ENCODE measurements around the gene ZMAT5.

DNA sequence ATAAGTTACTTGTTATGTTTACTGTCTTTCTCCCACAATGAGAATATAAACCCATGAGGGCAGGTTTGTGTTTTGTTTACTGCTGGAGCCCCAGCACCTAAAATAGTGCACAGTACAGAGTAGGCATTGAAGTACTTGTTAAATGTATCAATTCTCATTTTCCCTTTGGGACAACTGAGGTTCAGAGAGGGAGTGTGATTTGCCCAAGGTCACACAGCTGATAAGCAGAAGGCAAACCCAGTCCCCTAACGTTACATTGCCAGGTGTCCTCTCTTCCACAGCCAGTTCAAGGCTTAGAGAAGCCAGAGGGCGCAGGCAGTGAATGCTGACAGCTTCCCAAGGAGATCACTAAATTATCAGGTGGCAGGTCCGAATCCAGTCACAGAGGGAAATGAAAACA is 16.8 kb downstream of the ZMAT5 start:
- TF ChIP-seq, protein P1, sequence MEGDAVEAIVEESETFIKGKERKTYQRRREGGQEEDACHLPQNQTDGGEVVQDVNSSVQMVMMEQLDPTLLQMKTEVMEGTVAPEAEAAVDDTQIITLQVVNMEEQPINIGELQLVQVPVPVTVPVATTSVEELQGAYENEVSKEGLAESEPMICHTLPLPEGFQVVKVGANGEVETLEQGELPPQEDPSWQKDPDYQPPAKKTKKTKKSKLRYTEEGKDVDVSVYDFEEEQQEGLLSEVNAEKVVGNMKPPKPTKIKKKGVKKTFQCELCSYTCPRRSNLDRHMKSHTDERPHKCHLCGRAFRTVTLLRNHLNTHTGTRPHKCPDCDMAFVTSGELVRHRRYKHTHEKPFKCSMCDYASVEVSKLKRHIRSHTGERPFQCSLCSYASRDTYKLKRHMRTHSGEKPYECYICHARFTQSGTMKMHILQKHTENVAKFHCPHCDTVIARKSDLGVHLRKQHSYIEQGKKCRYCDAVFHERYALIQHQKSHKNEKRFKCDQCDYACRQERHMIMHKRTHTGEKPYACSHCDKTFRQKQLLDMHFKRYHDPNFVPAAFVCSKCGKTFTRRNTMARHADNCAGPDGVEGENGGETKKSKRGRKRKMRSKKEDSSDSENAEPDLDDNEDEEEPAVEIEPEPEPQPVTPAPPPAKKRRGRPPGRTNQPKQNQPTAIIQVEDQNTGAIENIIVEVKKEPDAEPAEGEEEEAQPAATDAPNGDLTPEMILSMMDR (IDR thresholded peaks at IDR 0.05 in 2 of 3, conservative IDR thresholded peaks at IDR 0.05 in 1 of 3; ENCODE audit: control insufficient read depth in 2 of 3, extremely low read depth in 1 of 3, insufficient read depth in 1 of 3, low read depth in 3 of 3, low read length in 3 of 3): no peak
- TF ChIP-seq GABPA (IDR thresholded peaks at IDR 0.05; ENCODE audit: low read depth) (no peak), SMARCA5 (IDR thresholded peaks at IDR 0.05) (no peak), EZH2 (IDR thresholded peaks at IDR 0.05; ENCODE audit: borderline replicate concordance, control insufficient read depth, low read depth, low read length) (no peak), SRF (IDR thresholded peaks at IDR 0.05; ENCODE audit: low read depth in 2 of 2, low read length in 2 of 2) (no peak)

Data from GM12878 (cell line).